Progenitor cell of endocrine pancreas (in vitro differentiated cells): ENCODE measurements around the gene DGKQ. TPM values are rescaled to one million over a fixed set of nuclear protein-coding genes. Genes with fewer than 3 reads are reported as not detected.

Source experiments
- DNase-seq: peaks from one replicate; pipeline ENCODE4 v3.0.0; 2021; ENCODE audit warnings: low spot score; ENCODE audit not compliant: unreplicated experiment
- H3K27ac Mint-ChIP-seq: 2 replicates; pipeline ENCODE4 v1.8.0; 2021; ENCODE audit warnings: mild to moderate bottlenecking, moderate library complexity, mixed read lengths
- H3K27me3 Mint-ChIP-seq: 2 replicates; pipeline ENCODE4 v1.8.0; 2021; ENCODE audit warnings: mixed read lengths
- H3K36me3 Mint-ChIP-seq: 2 replicates; pipeline ENCODE4 v1.8.0; 2022; ENCODE audit warnings: mixed read lengths; ENCODE audit not compliant: insufficient read depth
- H3K4me1 Mint-ChIP-seq: 2 replicates; pipeline ENCODE4 v1.8.0; 2021; ENCODE audit warnings: low read depth, mixed read lengths
- H3K4me3 Mint-ChIP-seq: 2 replicates; pipeline ENCODE4 v1.8.0; 2021; ENCODE audit warnings: low read depth, mild to moderate bottlenecking, moderate library complexity, mixed read lengths
- H3K9me3 Mint-ChIP-seq: 2 replicates; pipeline ENCODE4 v1.8.0; 2021; ENCODE audit warnings: low read depth, mixed read lengths
- total RNA-seq: library from RNA; stranded (reverse); gene quantifications from 2 replicates; pipeline ENCODE4 v1.2.1, GENCODE V29; 2021
- TF ChIP-seq, protein P1 (sequence below): fragments of 200-600 bp; sonication (generic); IDR thresholded peaks from one replicate; pipeline ENCODE4 v1.5.0; 2021; ENCODE audit warnings: antibody characterized with exemption, mild to moderate bottlenecking; ENCODE audit not compliant: unreplicated experiment

DGKQ gene
- total RNA-seq, 1 donor from 2014 or later: 24.9 TPM

DNA sequence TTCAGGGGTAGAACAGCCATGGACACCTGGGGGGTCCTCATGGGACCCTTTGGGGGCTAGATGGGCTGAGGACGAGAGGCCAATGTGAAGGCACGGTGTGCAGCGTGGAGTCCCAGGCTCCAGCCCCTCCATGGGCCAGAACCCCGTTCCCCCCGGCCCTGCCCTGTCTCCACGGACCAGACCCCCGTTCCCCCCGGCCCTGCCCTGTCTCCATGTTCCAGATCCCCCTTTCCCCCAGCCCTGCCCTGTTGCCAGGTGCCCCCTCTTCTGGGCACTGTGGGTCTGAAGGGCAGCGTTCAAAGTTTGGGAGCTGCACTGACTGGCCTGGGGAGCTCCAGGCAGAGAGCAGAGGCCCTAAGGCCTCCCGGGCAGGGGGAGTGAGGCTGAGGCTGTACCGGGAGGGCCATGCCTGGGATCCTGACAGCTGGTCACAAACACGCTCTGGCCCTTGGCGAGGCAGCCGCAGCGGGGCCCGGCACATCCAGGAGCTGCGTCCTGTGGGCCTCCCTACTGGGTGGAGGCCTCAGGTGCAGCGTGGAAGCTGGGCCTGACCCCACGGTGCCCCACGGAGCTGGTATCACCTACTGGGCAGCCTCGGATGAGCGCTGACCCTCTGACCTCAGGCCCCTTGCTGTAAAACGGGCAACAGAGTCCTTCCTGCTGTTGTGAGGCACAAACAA, 8.9 kb downstream of the DGKQ start:
- Mint-ChIP-seq H3K36me3 (peaks cover 1% of the 10 kb centered on the region), H3K9me3 (no peaks in the 10 kb centered on the region), H3K27ac (no peak overlapping the region), H3K27me3 (no peaks in the 10 kb centered on the region), H3K4me3 (no peak overlapping the region), H3K4me1 (no peaks in the 10 kb centered on the region)
- TF ChIP-seq, protein P1, sequence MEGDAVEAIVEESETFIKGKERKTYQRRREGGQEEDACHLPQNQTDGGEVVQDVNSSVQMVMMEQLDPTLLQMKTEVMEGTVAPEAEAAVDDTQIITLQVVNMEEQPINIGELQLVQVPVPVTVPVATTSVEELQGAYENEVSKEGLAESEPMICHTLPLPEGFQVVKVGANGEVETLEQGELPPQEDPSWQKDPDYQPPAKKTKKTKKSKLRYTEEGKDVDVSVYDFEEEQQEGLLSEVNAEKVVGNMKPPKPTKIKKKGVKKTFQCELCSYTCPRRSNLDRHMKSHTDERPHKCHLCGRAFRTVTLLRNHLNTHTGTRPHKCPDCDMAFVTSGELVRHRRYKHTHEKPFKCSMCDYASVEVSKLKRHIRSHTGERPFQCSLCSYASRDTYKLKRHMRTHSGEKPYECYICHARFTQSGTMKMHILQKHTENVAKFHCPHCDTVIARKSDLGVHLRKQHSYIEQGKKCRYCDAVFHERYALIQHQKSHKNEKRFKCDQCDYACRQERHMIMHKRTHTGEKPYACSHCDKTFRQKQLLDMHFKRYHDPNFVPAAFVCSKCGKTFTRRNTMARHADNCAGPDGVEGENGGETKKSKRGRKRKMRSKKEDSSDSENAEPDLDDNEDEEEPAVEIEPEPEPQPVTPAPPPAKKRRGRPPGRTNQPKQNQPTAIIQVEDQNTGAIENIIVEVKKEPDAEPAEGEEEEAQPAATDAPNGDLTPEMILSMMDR: no peak
- DNase-seq: no peak

DNA sequence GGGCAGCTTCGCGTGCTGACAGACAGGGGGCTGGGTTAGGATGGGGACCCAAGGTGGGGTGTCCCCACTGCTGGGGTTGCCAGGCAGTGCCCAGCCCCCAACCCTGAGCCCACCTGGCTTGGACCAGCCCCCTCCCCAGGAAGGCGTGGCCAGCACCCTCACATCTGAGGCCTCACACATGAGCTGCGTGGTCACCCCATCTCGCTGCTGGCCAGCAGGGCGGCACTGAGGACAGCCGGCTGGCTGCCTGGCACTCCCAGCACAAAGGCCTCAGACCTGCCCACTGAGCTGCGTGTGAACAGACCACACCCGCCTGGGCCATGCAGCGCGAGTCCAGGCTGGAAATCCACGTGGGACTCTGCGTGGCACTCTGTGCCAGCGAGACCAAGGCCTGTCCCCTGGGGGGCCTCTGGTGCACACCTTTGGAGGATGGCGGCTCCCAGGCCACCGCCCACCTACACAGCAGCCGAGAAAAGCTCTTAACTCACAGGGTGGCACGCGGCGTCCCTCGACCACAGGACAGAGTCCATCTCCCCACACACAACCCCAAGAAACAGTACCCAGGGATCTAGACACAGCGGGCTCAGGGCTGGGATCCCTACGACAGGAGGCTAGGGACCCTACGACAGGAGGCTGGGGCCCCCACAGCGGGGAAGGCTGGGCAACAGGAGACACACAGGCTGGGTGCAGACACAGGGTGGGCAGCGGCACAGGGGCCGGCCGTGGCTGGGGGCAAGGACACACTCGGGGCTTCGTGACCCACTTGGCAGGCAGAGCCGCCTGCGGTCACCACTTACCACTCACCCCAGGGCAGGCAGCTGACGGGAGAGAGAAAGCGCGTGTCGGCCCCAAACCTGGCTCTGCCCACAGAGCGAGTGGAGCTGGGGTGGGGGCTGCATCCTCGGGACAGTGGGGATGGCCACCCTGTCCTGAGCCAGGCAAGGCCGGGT, 9.8 kb downstream of the DGKQ start:
- Mint-ChIP-seq H3K9me3 (no peaks in the 10 kb centered on the region), H3K36me3 (peaks cover 1% of the 10 kb centered on the region), H3K27ac (no peak overlapping the region), H3K27me3 (no peaks in the 10 kb centered on the region), H3K4me1 (no peaks in the 10 kb centered on the region), H3K4me3 (no peak overlapping the region)
- TF ChIP-seq, protein P1: no peak
- DNase-seq: no peak

DNA sequence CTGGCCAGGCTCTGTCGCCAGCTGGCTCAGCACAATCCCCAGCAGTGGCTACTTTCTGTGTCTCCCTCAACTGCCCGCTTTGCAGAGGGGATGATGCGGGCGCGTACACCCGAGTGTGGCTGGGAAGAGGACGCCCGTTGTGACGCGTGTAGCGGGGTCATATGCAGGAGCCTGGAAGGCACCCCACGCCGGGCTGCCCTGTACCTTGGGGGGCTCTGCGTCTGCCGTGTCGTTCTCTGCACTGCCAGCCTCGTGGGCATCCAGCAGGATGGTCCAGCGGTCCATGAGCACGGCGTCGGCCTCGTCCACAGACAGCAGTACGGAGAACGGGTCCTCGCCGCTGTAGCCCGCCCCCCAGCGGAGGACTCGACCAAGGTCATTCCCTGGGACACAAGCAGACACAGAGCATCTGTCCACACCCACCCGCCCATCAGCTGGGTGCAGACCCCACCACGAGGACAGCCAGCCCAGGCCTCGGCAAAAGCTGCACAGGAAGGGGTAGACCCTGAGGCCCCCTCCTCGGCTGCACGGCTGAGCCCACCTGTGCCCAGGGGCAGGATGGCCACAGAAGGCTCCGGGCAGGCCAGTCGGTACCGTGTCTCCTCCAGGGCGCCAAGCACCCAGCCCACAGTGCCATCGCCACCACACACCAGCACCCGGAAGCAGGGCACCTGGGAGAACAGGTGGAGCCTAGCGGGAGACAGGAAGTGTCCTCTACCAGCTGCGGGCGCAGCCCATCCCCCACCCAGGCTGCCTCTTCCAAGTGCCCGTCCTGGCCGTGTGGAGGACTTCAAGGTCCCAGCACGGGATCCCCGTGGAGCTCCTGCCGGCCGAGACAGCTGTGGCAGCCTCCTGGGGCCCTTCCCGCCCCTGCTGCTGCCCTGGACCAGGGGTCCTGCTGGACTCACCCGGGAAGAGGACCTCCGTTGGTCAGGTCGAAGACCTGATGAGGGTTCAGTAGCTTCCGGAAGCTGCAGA, 10.8 kb downstream of the DGKQ start:
- no peaks in the 10 kb centered on the region for H3K27me3 Mint-ChIP-seq
- TF ChIP-seq, protein P1: no peak

DNA sequence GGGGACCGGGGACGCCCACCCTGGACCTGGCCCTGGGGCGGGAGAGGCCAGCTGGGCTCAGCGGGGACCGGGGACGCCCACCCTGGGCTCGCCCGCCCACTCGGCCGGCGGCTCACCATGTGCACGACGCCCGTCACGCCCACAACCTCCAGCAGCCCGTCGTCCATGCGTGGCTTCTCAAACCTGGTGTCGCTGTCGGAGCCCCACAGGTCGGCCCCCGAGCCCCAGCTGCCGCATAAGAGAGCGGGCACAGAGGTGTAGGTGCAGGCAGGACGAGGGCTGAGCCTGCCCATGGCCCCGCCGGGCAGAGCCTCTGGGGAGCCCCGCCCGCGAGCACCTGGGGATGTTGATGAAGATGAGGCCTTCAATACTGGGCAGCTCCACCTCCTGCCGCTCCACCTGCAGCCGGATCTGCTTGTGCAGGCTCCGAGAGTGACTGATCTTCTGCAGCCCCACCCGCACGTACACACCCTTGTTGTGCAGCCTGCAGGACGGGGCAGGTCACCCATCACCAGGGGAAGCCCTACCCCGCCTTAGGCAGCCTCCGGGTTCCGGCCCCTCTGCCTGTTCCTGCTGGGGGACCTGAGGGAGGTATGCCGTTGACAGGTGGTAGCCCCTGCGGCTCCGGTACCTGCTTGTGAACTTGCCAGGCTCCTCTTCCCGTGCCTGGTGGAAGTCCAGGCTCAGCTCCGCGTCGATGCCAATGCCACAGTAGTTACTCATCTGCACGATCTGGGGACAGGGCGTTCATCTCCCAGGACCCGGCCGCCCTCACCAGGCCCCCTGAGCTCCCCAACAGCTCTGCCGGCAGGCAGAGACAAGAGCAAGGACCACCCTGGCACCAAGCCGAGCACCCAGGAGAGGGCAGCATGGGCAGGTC, 11.8 kb downstream of the DGKQ start:
- Mint-ChIP-seq H3K36me3 (peaks cover 3% of the 10 kb centered on the region), H3K27me3 (no peaks in the 10 kb centered on the region), H3K4me1 (no peaks in the 10 kb centered on the region), H3K4me3 (no peak overlapping the region), H3K27ac (no peak overlapping the region), H3K9me3 (no peaks in the 10 kb centered on the region)
- TF ChIP-seq, protein P1: no peak
- no peak for DNase-seq

More for the DNA sequence above, 10.8 kb downstream of the DGKQ start:
- H3K4me3 Mint-ChIP-seq: no peak overlapping the region
- H3K4me1 Mint-ChIP-seq: no peaks in the 10 kb centered on the region
- no peak for DNase-seq
- no peak overlapping the region for H3K27ac Mint-ChIP-seq
- H3K9me3 Mint-ChIP-seq: no peaks in the 10 kb centered on the region
- peaks cover 3% of the 10 kb centered on the region for H3K36me3 Mint-ChIP-seq
